Ovary (tissue), 3 donors: ENCODE data around the gene SH2D7.

ENCODE experiments used
- POLR2A ChIP-seq: fragments of 450-650 bp; IDR thresholded peaks from one replicate; pipeline ENCODE4 v1.6.1; 2017; ENCODE audit warnings: antibody characterized with exemption, mild to moderate bottlenecking, moderate library complexity
- TF ChIP-seq, protein P1 (sequence below), 3 donors: fragments of 450-650 bp in 2 of 3; fragments of 200-600 bp in 1 of 3; IDR thresholded peaks; one replicate each; pipeline versions ENCODE4 v1.5.1 to v1.8.0; 2016 to 2022; ENCODE audit warnings: antibody characterized with exemption in 3 of 3, mild to moderate bottlenecking in 1 of 3
- donor health status: DM: no; HTN: no; CAD: no.

DNA sequence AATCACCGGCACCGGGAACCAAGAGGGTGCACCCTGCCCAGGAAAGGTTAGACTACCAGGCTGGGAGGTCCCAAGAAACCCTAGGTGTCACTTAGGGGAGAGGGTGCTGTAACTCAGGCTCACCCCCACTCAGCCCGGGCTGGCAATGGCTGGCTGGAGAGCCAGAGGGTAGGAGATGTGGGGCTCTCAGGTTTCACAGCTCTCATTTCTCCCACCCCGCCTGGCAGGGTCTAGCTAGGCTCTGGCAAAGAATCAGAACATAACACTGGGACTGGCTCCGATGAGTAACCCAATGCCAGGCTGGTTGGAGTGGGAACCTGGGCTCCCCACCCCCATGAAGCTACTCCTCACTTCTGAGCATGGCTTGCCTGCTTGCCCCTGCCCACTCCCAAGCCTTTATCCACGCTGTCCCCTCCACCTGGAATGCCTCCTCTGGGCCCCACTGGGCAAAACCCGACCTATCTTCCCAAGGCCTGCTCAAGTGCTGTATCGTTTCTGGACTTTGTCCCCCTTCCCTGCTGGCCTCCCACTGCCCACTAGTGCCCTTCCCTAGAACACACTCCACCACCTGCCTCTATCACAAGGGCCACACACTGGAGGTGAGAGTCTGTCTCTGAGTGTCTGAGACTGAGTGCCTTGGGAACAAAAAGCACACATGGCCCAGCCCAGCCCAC lies 36.9 kb downstream of the SH2D7 start:
- no peak for TF ChIP-seq POLR2A
- TF ChIP-seq, protein P1, sequence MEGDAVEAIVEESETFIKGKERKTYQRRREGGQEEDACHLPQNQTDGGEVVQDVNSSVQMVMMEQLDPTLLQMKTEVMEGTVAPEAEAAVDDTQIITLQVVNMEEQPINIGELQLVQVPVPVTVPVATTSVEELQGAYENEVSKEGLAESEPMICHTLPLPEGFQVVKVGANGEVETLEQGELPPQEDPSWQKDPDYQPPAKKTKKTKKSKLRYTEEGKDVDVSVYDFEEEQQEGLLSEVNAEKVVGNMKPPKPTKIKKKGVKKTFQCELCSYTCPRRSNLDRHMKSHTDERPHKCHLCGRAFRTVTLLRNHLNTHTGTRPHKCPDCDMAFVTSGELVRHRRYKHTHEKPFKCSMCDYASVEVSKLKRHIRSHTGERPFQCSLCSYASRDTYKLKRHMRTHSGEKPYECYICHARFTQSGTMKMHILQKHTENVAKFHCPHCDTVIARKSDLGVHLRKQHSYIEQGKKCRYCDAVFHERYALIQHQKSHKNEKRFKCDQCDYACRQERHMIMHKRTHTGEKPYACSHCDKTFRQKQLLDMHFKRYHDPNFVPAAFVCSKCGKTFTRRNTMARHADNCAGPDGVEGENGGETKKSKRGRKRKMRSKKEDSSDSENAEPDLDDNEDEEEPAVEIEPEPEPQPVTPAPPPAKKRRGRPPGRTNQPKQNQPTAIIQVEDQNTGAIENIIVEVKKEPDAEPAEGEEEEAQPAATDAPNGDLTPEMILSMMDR (IDR thresholded peaks at IDR 0.05): no peak
